HG02642 (cell line): ENCODE data around the gene PGBD2.
"Not testable (repeated sequence)": the region's sequence is repeated elsewhere in the genome, so short reads cannot be mapped to it uniquely, and the experiment has no call there.

Experiments
- ATAC-seq: cut with Tn5 transposase; IDR thresholded peaks from one replicate; pipeline ENCODE4 v1.9.1; 2021; ENCODE audit warnings: mild to moderate bottlenecking; ENCODE audit not compliant: unreplicated experiment, poor library complexity

The PGBD2 gene

GRCh38 chr1:248885646-248886045 is 20.4 kb upstream of the PGBD2 start:
- no peak for ATAC-seq

- ATAC-seq, result no peak
These were observed 19.7 kb upstream of the PGBD2 start for GRCh38 chr1:248886237-248886895.

GRCh38 chr1:248889914-248890243 is 16.2 kb upstream of the PGBD2 start:
- not testable (repeated sequence) for ATAC-seq

- ATAC-seq, result no peak
These were observed 15.2 kb upstream of the PGBD2 start for GRCh38 chr1:248890549-248891498.

- ATAC-seq, result no peak
These were observed 14.3 kb upstream of the PGBD2 start for GRCh38 chr1:248891758-248892157.

- no peak for ATAC-seq
These were observed 13.4 kb upstream of the PGBD2 start for GRCh38 chr1:248892590-248892989.

GRCh38 chr1:248894837-248895236 is 11.2 kb upstream of the PGBD2 start:
- no peak for ATAC-seq

- no peak for ATAC-seq
These were observed 8.4 kb upstream of the PGBD2 start for GRCh38 chr1:248897412-248898337.

GRCh38 chr1:248900637-248901036 is 5.4 kb upstream of the PGBD2 start:
- ATAC-seq, result no peak

GRCh38 chr1:248901578-248901977 is 4.5 kb upstream of the PGBD2 start:
- ATAC-seq, result no peak

- no peak for ATAC-seq
These were observed 1.4 kb upstream of the PGBD2 start for GRCh38 chr1:248904437-248905216.

GRCh38 chr1:248905662-248906008 is 400 bp upstream of the PGBD2 start:
- ATAC-seq, result no peak

- peak; percentile 26 for ATAC-seq
These were observed 972 bp downstream of the PGBD2 start for GRCh38 chr1:248906753-248907661.

- ATAC-seq, result no peak
These were observed 4.7 kb downstream of the PGBD2 start for GRCh38 chr1:248910761-248911160.

GRCh38 chr1:248913933-248914332 is 7.9 kb downstream of the PGBD2 start:
- ATAC-seq, result no peak

- ATAC-seq, result no peak
These were observed 8.9 kb downstream of the PGBD2 start for GRCh38 chr1:248914796-248915381.

- ATAC-seq, result no peak
These were observed 12.1 kb downstream of the PGBD2 start for GRCh38 chr1:248918131-248918530.
